GM18526 (cell line): ENCODE measurements around the gene MEX3D.

ENCODE experiments used
- POLR2A ChIP-seq: IDR thresholded peaks from 3 replicates; pipeline ENCODE4 v1.6.1; 2011; ENCODE audit not compliant: insufficient read length; ENCODE audit errors: extremely low read depth

The MEX3D gene

DNA sequence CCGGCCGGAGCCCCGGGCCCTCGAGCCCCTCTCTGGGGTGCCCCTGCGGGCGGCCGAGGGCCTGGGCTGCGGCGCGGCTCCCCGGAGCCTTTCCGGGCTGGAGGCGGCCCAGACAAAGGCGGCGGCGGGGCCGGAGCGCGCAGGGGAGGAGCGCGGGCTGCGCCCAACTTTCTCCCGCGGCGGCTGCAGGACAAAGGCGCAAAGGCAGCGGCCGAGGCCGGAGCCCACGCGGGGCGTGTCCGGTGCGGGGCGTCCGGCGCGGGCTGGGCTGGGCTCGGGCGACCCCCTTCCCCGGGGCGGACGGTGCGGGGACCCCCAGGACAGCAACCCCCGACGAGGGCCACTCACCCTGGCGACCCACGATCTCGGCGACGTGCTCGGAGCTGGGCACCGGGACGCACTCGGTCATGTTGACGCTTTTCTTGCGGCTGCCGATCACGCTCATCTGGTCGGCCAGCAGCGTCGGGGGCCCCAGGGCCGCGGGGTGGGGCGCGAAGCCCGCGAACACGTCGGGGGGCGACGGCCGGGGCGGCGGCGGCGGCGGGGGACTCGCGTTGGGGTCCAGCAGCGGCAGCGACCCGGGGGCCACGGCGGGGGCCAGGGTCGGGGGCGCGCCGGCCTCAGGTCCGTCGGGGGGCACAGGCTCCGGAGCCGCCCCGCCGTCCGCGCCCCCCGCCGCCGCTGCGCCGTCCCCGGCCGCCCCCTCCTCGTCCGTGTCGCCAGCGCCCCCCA lies 843 bp downstream of the MEX3D start:
- no peak for TF ChIP-seq POLR2A

DNA sequence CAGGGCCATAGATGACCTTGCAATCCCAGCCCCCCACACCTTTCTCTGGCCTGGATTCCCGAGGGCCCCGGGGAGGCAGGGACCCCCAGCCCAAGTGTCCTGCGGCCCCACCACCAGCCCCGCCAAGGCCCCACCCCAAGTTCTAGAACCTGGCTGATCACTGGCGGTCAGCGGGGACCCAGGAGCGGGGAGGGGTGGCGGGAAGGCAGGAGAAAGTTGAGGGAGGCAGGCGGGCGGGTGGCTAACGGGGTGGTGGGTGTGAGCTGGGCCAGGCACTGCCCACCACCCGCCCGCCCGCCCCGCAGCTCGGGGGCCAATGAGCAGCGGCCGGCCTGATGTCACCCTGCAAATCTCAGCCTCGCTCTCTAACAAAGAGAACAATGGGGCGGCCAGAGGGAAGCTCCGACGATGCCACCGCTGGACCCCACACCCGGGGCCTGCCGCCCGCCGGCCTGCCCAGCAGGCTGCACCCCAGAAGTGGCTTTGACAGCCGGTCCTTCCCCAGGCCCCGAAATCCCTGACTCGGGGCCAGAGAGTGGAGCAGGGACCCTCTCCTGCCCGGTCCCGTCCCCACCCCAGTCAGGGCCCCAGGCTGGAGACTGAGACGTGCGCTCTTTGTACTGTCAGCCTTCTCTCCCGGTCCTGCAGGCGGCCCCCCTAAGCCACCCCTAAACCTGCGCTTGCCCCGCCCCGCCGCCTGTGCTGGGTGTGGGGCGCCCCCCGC lies 1.6 kb downstream of the MEX3D start:
- no peak for TF ChIP-seq POLR2A

DNA sequence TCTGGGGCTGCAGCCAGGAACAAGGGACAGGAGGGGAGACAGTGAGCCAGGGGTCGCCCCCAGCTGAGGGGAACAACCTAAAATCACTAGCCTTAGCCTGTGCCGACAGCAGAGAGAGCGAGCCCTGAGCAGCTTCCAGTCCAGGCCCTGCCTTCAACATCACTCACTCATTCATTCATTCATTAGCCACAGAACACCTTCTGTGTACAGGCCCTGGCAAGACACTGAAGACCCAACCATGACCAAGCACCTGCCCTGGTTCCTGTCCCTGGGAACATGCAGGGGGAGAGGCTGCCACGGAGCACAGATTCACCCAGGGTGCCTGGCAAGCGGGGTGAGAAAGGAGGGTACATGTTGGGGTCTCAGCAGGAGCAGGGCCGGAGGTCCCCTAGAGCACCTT lies 4.9 kb downstream of the MEX3D start:
- no peak for TF ChIP-seq POLR2A

DNA sequence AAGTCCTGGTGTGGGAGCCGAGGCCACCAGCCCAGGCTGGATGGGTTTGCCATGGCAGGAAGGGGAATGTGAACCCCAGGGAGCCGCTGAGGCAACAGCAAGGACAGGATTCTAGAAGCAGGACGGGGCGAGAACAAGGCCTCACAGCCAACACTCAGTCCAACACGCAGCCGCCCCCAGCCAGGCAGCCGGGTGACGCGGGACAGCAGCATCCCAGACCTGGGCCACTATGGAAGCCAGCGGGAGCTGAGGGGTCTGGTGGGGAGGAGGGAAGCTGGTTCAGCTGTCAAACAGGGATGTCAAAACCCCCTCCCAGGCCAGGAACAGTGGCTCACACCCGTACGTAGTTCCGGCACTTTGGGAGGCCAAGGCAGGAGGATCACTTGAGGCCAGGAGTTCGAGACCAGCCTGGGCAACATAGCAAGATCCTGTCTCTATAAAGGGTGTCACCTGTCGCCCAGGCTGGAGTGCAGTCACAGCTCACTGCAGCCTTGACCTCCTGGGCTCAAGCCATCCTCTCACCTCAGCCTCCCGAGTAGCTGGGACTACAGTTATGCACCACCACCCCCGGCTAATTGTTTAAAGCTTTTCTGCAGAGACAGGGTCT lies 6.8 kb downstream of the MEX3D start:
- TF ChIP-seq POLR2A: no peak

DNA sequence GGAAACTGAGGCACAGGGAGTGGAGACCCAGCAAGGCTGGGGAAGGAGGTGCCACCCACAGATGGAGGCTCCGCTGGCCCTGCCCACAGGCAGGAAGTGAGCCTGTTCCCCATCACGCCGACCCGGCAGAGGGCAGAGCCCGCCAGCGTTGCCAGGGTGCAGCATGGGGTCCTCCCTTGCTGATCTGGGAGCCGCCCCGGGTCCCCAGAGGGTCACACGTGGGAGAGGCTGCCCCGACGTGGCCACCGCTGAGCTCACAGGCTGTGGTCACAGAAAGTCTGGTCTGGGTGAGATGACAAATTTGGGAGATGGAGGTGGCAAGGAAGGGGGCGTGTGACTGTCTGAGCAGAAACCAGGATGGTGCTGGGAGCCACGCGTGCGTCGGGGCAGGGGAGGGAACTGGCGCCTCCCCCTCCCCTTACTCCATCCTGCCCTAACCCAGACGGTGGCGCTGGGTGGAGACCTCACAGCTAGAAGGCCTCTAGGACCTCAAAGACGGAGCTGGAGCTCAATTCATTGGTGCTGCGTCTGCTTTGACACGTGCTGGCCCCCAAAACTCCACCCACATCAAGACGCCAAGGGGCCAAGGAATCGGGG lies 7.7 kb downstream of the MEX3D start:
- TF ChIP-seq POLR2A: no peak

DNA sequence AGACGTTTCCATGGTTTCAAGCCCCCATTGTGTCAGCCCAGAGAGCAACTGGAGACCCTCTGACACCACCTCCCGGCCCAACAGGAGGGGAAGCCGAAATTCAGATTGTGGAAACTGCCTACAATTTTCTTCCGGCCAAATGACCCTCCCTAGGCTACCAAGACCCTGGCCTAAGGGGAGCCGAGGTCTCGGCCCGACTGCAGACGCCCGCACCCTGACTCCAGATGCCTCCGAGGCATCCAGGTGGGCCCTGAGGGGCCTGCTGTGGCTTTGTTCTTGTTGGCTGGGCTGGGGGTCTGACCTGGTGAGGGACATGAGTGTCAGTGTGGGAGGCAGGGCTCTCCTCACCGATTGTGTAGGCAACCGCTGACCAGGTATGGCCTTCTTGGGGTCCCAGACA lies 9.6 kb downstream of the MEX3D start:
- no peak for TF ChIP-seq POLR2A

DNA sequence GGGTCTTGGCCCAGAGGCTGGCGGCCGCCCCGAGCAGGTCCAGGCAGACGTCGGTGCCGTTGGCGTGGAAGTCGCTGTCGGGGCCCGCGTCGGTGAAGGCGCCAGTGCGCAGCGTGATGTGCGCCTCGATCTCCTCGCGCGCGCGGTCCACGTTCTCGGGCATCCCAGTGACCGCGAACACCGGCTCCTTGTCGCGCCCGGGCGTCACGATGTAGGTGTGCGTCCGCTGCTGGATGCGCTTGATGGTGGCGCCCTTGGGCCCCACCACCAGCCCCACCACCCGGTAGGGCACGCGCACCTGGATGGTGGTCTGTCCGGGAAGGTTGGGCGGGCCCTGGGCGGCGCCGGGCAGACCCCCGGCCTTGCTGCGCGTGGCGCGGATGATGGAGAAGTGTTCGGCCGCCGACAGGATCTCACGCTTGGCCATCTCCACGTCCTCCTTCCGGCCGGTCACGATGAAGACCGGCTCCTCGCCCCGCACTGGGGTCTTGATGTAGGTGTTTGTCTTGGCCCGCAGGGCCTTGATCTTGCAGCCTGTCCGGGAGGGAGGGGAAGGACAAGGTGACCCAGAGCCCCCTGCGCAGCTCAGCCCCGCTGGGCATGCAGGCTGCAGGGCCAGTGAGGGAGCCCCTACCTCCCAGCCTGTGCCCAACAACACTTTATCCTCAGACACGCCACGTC lies 11.6 kb downstream of the MEX3D start:
- TF ChIP-seq POLR2A: no peak

DNA sequence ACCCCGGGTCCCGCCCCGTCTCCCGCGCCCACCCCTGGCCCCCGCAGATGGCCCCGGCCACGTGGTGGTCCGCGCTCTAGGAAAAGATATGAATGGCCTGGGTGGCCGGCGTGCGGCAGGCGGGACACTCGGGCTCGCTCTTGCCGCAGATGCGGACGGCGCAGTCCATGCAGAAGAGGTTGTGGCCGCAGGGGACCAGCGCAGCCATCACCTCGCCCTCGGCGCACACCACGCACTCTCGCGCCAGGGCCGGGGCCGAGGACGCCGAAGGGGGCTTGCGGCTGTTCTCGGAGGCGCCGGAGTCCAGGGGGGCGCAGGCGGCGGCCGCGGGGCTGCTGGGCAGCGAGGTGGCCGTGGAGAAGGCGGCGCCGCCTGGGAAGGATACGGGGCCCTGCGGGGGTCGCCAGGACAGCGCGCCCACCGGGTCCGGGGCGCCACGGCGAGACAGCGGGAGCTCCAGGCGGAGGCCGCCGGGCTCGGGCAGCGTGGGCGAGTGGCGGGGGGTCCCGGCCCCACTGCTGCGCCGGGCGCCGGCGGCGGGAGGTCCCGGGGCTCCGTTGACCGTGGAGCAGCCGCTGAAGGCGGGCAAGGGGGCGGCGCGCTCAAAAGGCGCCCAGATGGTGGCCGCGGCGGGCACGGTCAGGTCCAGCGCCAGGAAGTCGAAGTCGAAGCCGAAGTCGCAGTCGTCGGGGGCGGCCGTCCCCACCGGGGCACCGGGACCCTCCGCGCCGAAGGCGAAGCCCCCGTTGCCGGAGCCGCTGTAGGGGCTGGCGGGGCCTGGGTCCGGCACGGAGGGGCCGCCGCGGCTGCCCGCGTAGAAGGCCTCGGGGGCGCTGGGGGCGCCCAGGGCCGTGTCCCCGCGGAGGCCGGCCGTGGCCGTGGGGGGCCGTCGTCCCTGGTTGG lies 12.4 kb downstream of the MEX3D start:
- TF ChIP-seq POLR2A: no peak

DNA sequence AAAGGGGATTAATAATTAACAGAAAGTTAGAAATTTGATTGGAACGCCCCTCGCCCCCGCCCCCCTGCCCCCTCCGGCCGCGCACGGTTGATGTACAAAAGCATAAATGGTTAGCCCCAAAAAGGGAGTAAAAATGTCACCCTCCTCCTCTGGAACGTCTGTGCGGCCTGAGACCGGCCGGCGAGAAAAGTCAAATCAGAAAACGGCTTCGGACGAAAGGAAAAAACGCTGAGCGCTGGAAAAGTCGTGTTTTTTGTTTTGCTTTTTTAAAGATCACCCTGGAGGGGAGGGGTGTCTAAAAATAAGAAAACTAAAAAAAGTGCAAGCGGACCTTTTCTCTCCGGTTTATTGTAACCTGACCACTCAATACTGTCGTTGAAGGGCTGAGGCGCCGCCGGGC lies 13.2 kb downstream of the MEX3D start:
- no peak for TF ChIP-seq POLR2A

DNA sequence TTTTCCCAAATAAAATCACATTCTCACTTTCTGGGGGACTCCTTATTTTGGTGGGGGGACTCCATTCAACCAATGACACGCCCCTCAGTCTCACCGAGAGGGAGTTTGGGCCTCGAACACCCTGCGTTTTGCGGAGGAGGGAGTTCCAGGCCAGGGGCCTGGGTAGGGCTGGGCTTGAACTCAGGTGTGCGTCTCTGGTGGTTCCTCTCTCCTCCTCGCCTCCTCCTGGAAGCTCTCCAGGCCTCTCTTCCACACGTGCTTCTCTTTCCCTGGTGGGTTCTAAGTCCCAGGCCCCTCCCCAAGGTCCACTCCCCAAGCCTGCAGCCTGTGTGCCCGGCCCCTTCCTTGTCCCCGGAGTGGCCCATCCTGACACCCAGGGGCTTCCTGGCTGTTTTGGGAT lies 14.7 kb downstream of the MEX3D start:
- TF ChIP-seq POLR2A: no peak

DNA sequence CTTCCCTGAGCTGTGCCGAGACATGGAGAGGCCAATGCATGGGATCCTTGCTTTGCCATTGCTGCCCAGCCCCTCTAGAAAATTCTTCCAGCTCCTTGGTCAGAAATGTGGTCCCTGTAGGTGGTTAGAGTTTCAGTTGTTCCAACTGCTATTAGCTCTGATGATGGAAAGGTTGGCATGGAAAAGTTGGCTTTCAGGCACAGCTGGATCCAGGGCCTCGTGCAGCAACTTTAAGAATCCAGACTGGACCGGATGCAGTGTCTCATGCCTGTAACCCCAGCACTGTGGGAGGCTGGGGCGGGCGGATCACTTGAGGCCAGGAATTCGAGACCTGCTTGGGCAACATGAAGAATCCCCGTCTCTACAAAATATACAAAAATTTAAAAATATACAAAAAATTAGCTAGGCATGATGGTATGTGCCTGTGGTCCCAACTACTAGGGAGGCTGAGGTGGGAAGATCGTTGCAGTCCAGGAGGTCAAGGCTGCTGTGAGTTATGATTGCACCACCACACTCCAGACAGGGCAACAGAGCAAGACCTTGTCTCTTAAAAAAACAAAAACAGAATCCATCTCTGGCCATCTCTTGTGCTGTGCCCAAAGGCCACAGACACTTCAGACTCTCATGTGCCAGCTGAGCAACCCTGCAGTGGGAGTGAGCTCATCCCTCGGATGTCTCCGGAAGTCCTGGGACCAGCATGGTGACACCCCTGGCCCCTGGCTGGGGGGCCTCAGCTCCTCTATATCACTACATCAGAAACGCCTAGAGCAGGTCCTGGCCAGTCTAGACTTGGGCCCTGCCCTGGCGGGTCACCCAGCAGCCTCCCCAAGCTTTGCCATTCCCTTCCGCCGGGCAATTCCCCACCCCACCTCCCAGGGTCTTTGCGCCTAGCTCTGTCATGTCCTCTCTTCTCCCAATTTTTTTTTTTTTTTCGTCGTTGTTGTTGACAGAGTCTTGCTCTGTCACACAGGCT lies 16.8 kb downstream of the MEX3D start:
- TF ChIP-seq POLR2A: no peak

DNA sequence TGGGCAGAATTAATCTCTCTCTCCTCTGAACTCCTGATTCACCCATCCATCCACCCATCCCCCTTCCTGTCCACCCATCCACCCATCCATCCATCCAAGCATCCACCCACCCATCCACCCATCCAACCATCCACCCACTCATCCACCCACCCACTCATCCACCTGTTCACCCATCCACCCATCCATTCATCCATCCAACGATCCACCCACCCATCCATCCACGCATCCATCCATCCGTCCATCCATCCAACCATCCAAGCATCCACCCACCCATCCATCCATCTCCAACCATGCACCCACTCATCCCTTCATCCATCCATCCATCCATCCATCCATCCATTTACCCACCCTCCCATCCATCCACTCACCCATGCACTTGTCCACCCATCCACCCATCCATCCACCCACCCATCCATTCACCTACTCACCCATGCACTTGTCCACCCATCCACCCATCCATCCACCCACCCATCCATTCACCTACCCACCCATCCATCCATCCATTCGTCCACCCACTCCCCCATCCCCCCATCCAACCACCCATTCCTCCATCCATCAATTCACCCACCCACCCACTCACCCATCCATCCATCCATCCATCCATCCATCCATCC lies 18.7 kb downstream of the MEX3D start:
- TF ChIP-seq POLR2A: no peak

DNA sequence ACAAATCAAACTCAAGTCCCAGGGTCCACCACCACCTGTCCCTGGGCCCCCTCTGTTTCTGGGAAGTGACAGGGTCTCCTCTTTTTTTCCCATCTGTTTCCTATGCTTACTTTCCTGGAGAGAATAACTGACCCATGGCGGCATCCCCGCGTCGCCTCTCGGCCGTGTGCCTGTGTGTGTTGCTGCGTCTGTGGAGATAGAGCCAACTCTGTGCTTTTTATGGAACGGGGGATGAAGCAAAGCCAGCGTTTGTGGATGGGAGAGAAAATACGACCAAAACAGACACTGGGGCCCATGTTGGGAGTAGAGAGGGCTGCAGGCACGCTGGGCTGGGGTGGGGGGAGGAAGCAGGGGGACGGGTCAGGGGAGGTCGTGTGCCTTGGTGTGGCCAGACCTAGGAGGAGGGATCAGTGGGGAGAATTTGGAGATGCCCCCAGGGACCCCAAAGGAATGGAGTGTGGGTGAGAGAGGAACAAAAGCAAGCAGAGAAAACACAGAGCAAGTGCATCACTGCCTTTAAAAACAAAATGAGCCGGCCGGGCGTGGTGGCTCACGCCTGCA lies 27.7 kb downstream of the MEX3D start:
- no peak for TF ChIP-seq POLR2A
